Loucy (cell line): ENCODE results near the gene SH3PXD2A.
A peak's percentile ranks its signal among the peaks of the same experiment; 100 is the strongest.

Experiments
- H2AFZ ChIP-seq: fragments of 200-600 bp; sonication (generic); 2 replicates; pipeline ENCODE4 v1.6.0; 2016; ENCODE audit warnings: antibody characterized with exemption, mild to moderate bottlenecking, low read length, moderate library complexity
- H3F3A ChIP-seq: fragments of 200-600 bp; 2 replicates; pipeline ENCODE4 v1.6.0; 2016; ENCODE audit warnings: antibody characterized with exemption, low read depth, mild to moderate bottlenecking
- H3K27me3 ChIP-seq: fragments of 200-600 bp; sonication (generic); 2 replicates; pipeline ENCODE4 v1.6.1; 2014; ENCODE audit warnings: low read length, mild to moderate bottlenecking; ENCODE audit not compliant: insufficient read depth, poor library complexity, severe bottlenecking
- H3K36me3 ChIP-seq: fragments of 200-600 bp; sonication (generic); 2 replicates; pipeline ENCODE4 v1.6.1; 2016; ENCODE audit warnings: low read length; ENCODE audit not compliant: insufficient read depth
- H3K4me1 ChIP-seq: fragments of 200-600 bp; sonication (generic); 2 replicates; pipeline ENCODE4 v1.5.1; 2014; ENCODE audit warnings: low read length, mild to moderate bottlenecking; ENCODE audit not compliant: insufficient read depth, poor library complexity, severe bottlenecking
- H3K4me2 ChIP-seq: fragments of 200-600 bp; sonication (generic); 2 replicates; pipeline ENCODE4 v1.6.0; 2014; ENCODE audit warnings: antibody characterized with exemption, low read length, low read depth, mild to moderate bottlenecking; ENCODE audit not compliant: poor library complexity, severe bottlenecking
- H3K4me3 ChIP-seq: fragments of 200-600 bp; sonication (generic); 2 replicates; pipeline ENCODE4 v1.5.1; 2014; ENCODE audit warnings: low read length, mild to moderate bottlenecking, mixed read lengths; ENCODE audit not compliant: poor library complexity, severe bottlenecking
- H3K79me2 ChIP-seq: fragments of 200-600 bp; sonication (generic); 2 replicates; pipeline ENCODE4 v1.6.1; 2014; ENCODE audit warnings: low read length; ENCODE audit not compliant: insufficient read depth
- H3K9ac ChIP-seq: fragments of 200-600 bp; sonication (generic); 2 replicates; pipeline ENCODE4 v1.6.0; 2014; ENCODE audit warnings: mild to moderate bottlenecking, low read depth, low read length, moderate library complexity; ENCODE audit not compliant: poor library complexity, severe bottlenecking
- H3K9me2 ChIP-seq: fragments of 200-600 bp; sonication (generic); replicated peaks from 2 replicates; pipeline ENCODE4 v1.6.1; 2016; ENCODE audit warnings: low read depth, low read length, mixed read lengths
- H3K9me3 ChIP-seq: fragments of 200-600 bp; sonication (generic); 2 replicates; pipeline ENCODE4 v1.6.1; 2014; ENCODE audit warnings: mild to moderate bottlenecking, antibody characterized with exemption, low read length, low read depth; ENCODE audit not compliant: insufficient read depth
- H4K20me1 ChIP-seq: fragments of 200-600 bp; sonication (generic); 2 replicates; pipeline ENCODE4 v1.6.0; 2014; ENCODE audit warnings: antibody characterized with exemption, low read length, mild to moderate bottlenecking; ENCODE audit not compliant: insufficient read depth, poor library complexity, severe bottlenecking
- CTCF ChIP-seq: fragments of 200-600 bp; sonication (generic); conservative IDR thresholded peaks from 2 replicates; pipeline ENCODE4 v1.5.1; 2014; ENCODE audit warnings: mild to moderate bottlenecking, antibody characterized with exemption, low read length
- EZH2phosphoT487 ChIP-seq: fragments of 200-600 bp; IDR thresholded peaks from 2 replicates; pipeline ENCODE4 v1.6.1; 2018; ENCODE audit warnings: antibody characterized with exemption, mild to moderate bottlenecking, moderate library complexity, borderline replicate concordance

The SH3PXD2A gene

DNA sequence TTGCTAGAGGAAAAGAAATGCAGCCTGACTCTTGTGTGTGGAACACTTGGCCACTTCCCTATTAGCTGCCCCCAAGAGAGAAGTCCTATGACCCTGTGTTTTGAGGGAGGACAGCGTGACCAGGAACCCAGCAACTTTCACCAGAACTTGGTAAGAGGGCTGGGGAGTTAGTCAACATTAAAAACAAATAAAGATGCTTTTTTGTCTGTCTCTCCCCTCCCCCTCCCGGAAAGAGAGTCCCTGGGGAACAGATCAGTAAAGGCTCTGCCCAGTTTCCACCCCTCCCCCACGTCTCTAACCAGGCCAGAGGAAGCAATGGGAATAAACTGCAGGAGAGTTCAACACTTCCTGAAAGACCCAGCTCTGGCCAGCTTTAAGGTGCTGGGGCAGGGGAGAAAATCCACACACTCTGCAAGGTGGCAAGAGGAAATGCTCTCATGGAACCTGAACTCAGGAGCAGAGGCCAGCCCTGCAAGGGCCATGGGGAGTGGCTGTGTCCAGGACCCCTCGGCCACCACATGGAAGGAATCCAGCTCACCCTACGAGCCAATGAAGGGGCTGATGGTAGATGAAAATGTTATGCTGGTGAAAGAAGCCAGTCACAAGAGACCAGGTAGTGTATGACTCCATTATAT lies 21.5 kb downstream of the SH3PXD2A start:
- Histone ChIP-seq H3K4me2 (peak overlapping the region; percentile 15), H2AFZ (no peak overlapping the region), H3K9me2 (no peaks in the 10 kb centered on the region), H3K79me2 (peaks cover 68% of the 10 kb centered on the region), H3F3A (no peaks in the 10 kb centered on the region), H4K20me1 (no peaks in the 10 kb centered on the region), H3K9me3 (peaks cover 4% of the 10 kb centered on the region; the same call in 1 of the 2 replicates), H3K36me3 (no peaks in the 10 kb centered on the region), H3K9ac (peak overlapping the region; percentile 3), H3K27me3 (no peaks in the 10 kb centered on the region), H3K4me3 (no peak overlapping the region), H3K4me1 (peaks cover 41% of the 10 kb centered on the region)
- no peak for TF ChIP-seq CTCF
- TF ChIP-seq EZH2phosphoT487, result no peak

- peaks cover 33% of the 10 kb centered on the region for H3K4me1 ChIP-seq
Measured at GRCh38 chr10:103832806-103833205, 22.6 kb downstream of the SH3PXD2A start.

DNA sequence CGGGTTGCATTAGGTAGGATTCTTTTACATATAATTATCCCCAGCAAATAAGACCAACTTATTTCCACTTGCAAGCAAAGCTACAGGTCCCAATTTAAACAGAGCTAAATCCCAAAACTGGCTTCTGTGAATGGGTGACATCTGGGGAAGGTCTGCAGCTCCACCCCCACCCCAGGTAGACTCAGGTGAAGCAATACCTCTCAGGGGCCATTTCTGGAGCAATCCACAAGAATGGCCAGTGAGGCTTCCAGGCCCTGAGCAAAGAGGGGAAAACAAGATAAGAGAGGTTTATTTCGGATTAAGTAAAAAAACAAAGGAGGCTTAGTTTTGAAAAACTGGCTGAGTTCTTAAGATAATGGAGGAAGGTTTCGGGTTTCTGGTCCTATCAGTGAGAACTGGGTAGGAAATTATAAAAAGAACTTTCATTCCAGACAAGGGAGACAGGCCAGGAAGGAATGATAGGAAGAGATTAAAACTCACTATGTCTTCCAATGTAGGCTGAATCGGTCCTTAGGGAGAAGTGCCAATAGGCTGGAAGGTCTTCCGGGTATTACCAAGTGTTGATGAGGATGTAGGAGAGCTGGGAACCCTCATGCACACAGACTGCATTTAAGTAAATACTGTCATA lies 25.4 kb downstream of the SH3PXD2A start:
- peaks cover 10% of the 10 kb centered on the region for H3K4me1 ChIP-seq
- H4K20me1 ChIP-seq, result no peaks in the 10 kb centered on the region
- H3K79me2 ChIP-seq, result peaks cover 39% of the 10 kb centered on the region
- no peaks in the 10 kb centered on the region for H3K36me3 ChIP-seq
- H3K4me2 ChIP-seq, result no peak overlapping the region
- H3K4me3 ChIP-seq, result no peak overlapping the region
- no peaks in the 10 kb centered on the region for H3K9me2 ChIP-seq
- no peaks in the 10 kb centered on the region for H3F3A ChIP-seq
- no peaks in the 10 kb centered on the region for H3K27me3 ChIP-seq
- H3K9me3 ChIP-seq, result peaks cover 4% of the 10 kb centered on the region; the same call in 1 of the 2 replicates
- no peak overlapping the region for H3K9ac ChIP-seq
- TF ChIP-seq CTCF (no peak), EZH2phosphoT487 (no peak)
- no peak overlapping the region for H2AFZ ChIP-seq

More at GRCh38 chr10:103832806-103833205, 22.6 kb downstream of the SH3PXD2A start:
- Histone ChIP-seq H3K9me2 (no peaks in the 10 kb centered on the region), H3F3A (no peaks in the 10 kb centered on the region), H3K4me2 (no peak overlapping the region), H2AFZ (no peak overlapping the region), H3K27me3 (no peaks in the 10 kb centered on the region), H3K36me3 (no peaks in the 10 kb centered on the region), H4K20me1 (no peaks in the 10 kb centered on the region), H3K79me2 (peaks cover 65% of the 10 kb centered on the region), H3K9me3 (peaks cover 4% of the 10 kb centered on the region; the same call in 1 of the 2 replicates), H3K9ac (no peak overlapping the region), H3K4me3 (no peak overlapping the region)
- TF ChIP-seq EZH2phosphoT487 (no peak), CTCF (no peak)
